GM18870 (cell line): ENCODE results near the gene PPHLN1.
"Not testable (repeated sequence)": the region's sequence is repeated elsewhere in the genome, so short reads cannot be mapped to it uniquely, and the experiment has no call there.

ENCODE experiments used
- ATAC-seq: cut with Tn5 transposase; IDR thresholded peaks from one replicate; pipeline ENCODE4 v1.9.1; 2021; ENCODE audit warnings: moderate library complexity; ENCODE audit not compliant: unreplicated experiment

Gene PPHLN1

GRCh38 chr12:42320796-42321195 lies 5.2 kb upstream of the PPHLN1 start:
- ATAC-seq = no peak

DNA sequence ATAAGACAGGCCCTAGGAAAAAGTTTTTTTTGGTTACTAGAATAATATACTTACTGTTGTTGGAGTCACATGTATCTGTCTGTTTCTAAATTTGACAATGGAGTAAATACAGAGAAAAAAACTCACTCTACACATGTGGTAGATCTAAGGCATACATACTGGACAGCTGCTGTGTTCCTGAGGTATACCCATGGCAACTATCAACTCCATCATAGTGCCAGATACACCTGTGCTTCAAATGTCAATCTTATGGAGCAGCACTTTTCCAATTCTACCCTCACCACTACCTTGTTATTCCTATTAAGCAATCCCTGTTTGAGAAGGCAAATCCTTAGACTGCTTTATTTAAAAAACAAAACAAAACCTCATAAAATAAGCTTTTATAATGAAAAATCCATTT lies 3.4 kb upstream of the PPHLN1 start:
- no peak for ATAC-seq

DNA sequence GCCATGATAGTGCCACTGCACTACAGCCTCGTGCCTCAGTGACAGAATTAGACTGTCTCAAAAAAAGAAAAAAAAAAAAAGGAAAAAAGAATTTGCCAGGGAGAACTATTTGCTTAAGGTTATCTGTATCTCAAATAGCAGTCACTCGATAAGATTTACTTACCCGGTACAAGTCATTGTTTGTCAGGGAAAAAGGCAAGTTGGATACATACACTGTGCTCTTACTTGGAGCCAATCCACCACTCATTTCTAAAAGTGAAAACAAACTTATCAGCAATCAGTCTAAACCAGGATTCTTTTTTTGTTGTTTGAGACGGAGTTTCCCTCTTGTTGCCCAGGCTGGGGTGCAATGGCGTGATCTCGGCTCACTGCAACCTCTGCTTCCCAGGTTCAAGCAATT lies 2.1 kb upstream of the PPHLN1 start:
- no peak for ATAC-seq

GRCh38 chr12:42325326-42325652 lies 678 bp upstream of the PPHLN1 start:
- ATAC-seq = no peak

DNA sequence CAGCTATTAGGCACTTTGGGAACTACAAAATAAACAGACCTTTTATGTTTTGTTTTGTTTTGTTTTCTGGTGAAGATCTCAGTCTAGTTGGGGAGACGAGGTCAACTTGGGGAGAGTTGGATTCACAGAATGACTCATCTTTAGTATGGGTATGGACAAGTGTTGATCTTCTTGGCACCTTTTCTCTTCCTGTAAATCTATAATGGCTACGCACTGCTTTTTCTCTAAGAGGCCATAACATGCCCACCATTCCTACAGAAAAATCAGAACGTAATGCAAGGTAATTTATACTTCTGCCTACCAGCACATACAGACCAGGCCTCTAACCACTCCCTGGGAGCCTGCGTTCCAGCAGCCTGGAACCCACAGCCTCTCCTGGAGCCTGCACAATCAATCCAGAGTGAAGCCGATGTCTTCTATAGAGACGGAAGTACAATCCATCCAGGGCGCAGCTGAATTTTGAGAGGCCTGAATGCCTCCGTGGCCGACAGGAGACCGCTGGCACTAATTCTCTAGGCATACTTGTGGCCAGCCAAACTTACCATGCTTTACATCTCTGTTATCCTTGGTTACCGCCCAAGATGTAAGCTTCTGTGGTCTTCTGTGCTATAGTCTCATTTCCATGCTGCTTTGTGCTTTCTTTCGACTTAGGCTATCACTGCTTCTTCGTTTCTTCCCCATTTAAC lies 717 bp downstream of the PPHLN1 start:
- ATAC-seq = peak; percentile 33

DNA sequence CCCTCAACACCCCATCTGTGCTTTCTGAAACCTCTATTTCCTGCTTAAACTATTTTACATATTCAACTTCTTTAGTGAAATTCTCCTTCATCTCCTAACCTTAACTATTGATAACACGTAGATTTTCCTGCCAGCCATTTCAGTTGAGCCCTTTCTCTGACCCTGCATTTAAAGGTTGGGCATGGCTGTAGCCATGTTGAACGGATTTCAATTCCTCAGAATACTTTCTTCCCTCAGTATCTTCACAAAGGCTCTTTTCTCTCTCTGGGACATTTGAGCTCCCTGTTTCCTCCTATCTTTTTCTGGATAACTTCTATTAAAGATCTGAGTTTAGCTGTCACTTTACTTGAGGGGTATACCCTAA lies 1.2 kb downstream of the PPHLN1 start:
- no peak for ATAC-seq

DNA sequence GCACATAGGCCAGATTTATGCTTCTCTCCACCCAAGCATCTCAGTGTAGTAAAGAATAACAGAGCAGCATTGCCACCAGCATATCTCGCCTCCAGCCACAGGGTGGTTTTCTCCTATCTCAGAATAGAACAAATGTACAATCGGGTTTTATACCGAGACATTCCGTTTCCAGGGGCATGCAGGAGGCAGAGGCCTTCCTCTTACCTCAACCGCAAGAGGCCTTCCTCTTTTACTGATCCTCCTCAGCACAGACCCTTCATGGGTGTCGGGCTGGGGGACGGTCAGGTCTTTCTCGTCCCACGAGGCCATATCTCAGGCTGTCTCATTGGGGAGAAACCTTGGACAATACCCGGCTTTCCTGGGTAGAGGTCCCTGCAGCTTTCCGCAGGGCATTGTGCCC lies 4.1 kb downstream of the PPHLN1 start:
- ATAC-seq = not testable (repeated sequence)

GRCh38 chr12:42332301-42333285 lies 6.6 kb downstream of the PPHLN1 start:
- ATAC-seq = peak; percentile 72

DNA sequence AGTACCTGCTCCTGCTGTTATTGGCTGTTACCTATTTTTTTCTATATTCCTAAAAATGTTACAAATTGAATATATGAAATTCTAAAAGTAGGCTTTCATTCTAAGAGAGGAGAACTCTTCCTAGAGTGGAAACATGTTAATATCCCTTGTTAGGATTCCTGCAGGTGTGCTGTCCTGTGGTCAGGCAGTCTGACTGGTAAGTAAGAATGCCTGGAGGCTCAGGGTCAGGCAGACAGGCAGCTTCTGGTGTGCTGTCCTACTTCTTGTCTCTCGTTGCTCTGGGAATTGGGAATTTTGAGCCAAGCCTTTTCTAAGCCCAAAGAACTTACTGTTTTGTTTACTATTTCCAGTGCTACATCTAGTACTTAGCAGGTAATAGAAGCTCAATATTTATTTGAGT lies 10.3 kb downstream of the PPHLN1 start:
- no peak for ATAC-seq

DNA sequence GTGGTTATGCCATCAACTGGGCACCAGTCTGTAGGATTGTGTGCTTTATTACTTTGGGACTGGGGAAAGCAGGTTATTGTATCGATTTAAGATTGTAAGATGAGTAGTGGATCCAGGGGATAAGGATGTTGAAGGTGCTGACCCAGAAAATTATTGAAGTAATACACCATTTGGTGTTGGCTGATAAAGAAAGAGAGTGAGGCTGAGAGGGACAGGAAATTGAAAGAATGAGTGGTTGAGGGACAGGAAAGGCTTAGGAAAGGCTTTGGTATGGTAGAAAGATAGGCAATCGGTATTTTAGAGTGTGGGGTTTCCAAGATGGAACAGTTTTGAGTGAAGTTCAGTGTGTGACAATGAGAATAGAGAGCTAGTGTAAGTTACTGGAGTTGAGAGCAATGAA lies 12.3 kb downstream of the PPHLN1 start:
- no peak for ATAC-seq

DNA sequence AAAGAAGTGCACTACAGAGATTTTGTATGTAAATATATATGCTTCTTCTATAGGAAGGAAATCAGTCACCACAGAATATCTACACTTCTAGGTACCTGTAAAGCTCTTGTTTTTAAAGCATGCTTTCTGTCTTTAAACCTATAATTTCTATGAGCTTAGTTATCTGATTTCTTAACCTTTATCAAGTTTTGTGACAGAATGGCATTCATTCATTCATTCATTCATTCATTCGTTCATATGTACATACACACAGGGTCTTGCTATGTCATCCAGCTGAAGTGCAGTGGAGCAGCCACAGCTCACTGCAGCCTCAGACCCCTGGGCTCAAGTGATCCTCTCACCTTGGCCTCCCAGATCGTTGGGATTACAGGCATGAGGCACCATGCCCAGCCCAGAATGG lies 16.1 kb downstream of the PPHLN1 start:
- ATAC-seq = no peak

GRCh38 chr12:42343721-42344120 lies 17.8 kb downstream of the PPHLN1 start:
- ATAC-seq = no peak

DNA sequence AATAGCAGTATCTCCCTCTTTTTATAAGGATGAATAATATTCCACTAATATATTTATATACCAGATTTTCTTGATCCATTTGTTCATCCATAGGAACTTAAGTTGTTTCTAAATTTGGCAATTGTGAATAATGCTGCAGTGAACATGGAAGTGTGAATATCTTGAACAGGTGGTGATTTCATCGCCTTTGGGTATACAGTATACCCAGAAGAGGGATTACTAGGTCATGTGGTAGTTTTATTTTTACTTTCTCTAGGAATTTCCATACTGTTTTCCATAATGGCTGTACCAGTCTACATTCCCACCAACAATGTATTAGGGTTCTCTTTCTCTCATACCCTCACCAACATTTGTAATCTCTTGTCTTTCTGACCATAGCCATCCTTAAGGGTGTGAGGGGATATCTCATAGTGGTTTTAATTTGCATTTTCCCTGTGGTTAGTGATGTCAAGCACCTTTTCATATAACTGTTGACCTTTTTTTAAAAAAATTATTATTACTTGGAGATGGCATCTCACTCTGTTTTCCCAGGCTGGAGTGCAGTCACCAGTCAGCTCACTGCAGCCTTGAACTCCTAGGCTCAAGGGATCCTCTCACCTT lies 20.5 kb downstream of the PPHLN1 start:
- ATAC-seq = no peak

DNA sequence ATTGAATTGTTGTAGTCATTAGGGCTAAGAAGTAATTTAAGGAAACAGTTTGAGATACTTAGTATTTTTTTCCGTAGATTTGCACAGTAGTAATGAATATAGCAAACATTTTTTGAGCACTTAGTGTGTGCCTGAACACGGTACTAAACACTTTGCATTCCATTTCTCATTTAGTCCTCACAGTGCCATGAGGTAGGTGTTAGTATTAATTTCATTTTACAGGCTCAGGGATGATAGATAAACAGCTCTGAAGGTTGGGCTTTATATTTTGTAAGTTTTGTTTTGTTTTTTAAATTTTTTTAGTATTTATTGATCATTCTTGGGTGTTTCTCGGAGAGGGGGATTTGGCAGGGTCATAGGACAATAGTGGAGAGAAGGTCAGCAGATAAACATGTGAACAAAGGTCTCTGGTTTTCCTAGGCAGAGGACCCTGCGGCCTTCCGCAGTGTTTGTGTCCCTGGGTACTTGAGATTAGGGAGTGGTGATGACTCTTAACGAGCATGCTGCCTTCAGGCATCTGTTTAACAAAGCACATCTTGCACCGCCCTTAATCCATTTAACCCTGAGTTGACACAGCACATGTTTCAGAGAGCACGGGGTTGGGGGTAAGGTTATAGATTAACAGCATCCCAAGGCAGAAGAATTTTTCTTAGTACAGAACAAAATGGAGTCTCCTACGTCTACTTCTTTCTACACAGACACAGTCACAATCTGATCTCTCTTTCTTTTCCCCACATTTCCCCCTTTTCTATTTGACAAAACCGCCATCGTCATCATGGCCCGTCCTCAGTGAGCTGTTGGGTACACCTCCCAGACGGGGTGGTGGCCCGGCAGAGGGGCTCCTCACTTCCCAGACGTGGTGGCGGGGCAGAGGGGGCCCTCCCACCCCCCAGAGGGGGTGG lies 23.4 kb downstream of the PPHLN1 start:
- not testable (repeated sequence) for ATAC-seq

- not testable (repeated sequence) for ATAC-seq
These were observed 24.0 kb downstream of the PPHLN1 start for GRCh38 chr12:42350021-42350407.

- no peak for ATAC-seq
These were observed 30.4 kb downstream of the PPHLN1 start for GRCh38 chr12:42356344-42356743.

- peak; percentile 72 for ATAC-seq
These were observed 34.9 kb downstream of the PPHLN1 start for GRCh38 chr12:42360747-42361403.

DNA sequence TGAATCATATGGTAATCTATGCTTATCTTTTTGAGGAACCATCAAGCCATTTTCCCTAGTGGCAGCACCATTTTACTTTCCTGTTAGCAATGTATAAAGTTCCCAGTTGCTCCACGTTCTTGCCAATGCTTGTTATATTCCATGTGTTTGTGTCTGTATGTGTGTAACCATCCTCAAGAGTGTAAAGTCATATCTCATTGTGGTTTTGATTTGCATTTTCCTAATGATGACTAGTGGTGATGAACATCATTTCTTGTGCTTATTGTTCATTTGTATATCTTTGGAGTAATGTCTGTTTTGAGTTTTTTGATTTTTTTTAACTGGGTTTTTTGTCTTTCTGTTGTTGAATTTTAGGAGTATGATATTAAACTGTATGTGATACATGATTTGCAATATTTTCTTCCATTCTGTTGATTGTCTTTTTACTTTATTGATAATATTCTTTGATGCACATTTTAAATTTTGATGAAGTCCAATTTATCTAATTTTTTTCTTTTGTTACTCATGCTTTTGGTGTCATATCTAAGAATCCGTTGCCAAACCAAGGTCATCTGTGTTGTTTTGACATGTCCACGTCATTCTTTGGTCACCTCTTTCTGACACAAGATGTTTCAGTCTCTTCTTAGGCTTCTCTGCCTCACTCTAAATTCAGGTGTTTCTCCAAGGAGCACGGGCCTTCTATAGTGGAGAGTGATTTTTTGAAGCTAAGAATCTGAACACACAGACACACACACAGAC lies 36.1 kb downstream of the PPHLN1 start:
- no peak for ATAC-seq

DNA sequence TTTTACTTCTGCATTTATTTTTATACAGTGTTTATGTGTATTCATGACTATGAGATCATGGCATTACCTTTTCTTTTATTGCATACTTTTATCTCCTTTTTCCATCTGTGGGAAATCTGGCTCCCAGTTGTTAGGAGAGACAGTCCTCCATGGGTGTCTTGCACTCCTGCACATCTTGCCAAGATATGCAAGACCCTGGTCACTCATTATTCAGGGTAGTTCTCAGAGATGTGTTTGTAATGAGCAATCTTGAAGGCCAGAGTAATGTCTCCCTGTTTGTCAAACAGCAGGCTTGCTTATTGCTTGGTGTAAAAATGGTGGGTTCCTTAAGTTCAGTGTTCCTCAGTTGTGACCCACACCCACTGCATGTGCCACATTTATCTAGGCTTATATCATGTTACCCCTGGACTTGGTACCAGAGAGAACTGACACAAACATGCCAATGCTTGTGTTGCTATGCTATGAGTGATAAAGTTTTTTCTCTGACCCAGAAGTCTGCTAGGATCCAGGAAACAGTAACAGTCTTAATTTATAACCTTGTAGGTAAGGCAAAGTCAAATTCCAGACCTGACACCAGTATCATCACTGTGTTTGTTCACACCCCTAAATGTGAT lies 36.8 kb downstream of the PPHLN1 start:
- ATAC-seq = no peak
